Activated CD8-positive, alpha-beta T cell treated with anti-CD3 and anti-CD28 coated beads for 36 hours (primary cell): ENCODE results near the gene CXADR. TPM values are rescaled to one million over a fixed set of nuclear protein-coding genes. Genes with fewer than 3 reads are reported as not detected.

Source experiments
- ATAC-seq: fragments of 200-7000 bp; cut with Tn5 transposase; one replicate; pipeline ENCODE4 v1.10.0; 2021; ENCODE audit warnings: mild to moderate bottlenecking, moderate library complexity
- CTCF ChIA-PET: fragments of 350-600 bp; sonication (Branson Sonifier 250); formaldehyde crosslinking; loops from one replicate; lab custom pipeline; 2021; ENCODE audit warnings: antibody characterized with exemption; lab: Charles Lee
- POLR2A ChIA-PET: fragments of 350-600 bp; sonication (Branson Sonifier 250); formaldehyde crosslinking; loops from one replicate; lab custom pipeline; 2021; ENCODE audit warnings: antibody characterized with exemption; lab: Charles Lee
- DNase-seq: peaks from one replicate; pipeline ENCODE4 v3.0.0-alpha.2; 2020
- H3K27ac Mint-ChIP-seq: one replicate; pipeline ENCODE4 v1.8.0; 2021; ENCODE audit warnings: mild to moderate bottlenecking, mixed read lengths
- H3K27me3 Mint-ChIP-seq: one replicate; pipeline ENCODE4 v1.8.0; 2021; ENCODE audit warnings: mixed read lengths
- H3K36me3 Mint-ChIP-seq: one replicate; pipeline ENCODE4 v1.8.0; 2021; ENCODE audit warnings: low read depth, mixed read lengths
- H3K4me1 Mint-ChIP-seq: one replicate; pipeline ENCODE4 v1.8.0; 2021; ENCODE audit warnings: low read depth, mixed read lengths
- H3K4me3 Mint-ChIP-seq: one replicate; pipeline ENCODE4 v1.8.0; 2021; ENCODE audit warnings: mild to moderate bottlenecking, moderate library complexity, mixed read lengths
- H3K9me3 Mint-ChIP-seq: one replicate; pipeline ENCODE4 v1.8.0; 2021; ENCODE audit warnings: mixed read lengths
- CTCF ChIP-seq: fragments of 200-600 bp; IDR thresholded peaks from one replicate; pipeline ENCODE4 v1.8.0; 2022; ENCODE audit warnings: antibody characterized with exemption, mild to moderate bottlenecking
- intact Hi-C: fragments of 100-400 bp; cut with micrococcal nuclease; formaldehyde crosslinking; loops from one replicate; pipeline ENCODE4 v1.10.0; 2022
- total RNA-seq, 2 experiments: library from RNA; stranded (reverse); gene quantifications; one replicate each; pipeline ENCODE4 v1.2.3, GENCODE V29; 2021

CXADR gene
- total RNA-seq, 2 experiments from 2014 or later = 0.20 to 0.29 TPM

- H3K36me3 Mint-ChIP-seq = no peaks in the 10 kb centered on the region
- DNase-seq (no peak), ATAC-seq (no peak)
- H3K27ac Mint-ChIP-seq = no peak overlapping the region
- intact Hi-C loops = no loop called here
- ChIA-PET CTCF (interaction anchor here (1.0 to 1.5 kb wide), 5 partner anchors 12 to 167 kb away, joined by 3 to 11 read pairs (median 5); no protein-coding TSS in a partner anchor), POLR2A (no interaction called here)
- H3K9me3 Mint-ChIP-seq = no peaks in the 10 kb centered on the region
- H3K4me1 Mint-ChIP-seq = no peaks in the 10 kb centered on the region
- TF ChIP-seq CTCF = no peak
- H3K27me3 Mint-ChIP-seq = no peaks in the 10 kb centered on the region
- H3K4me3 Mint-ChIP-seq = no peak overlapping the region
Observed at GRCh38 chr21:17554120-17554519, 41.3 kb downstream of the CXADR start.

- Mint-ChIP-seq H3K4me1 (no peaks in the 10 kb centered on the region), H3K27ac (no peak overlapping the region), H3K4me3 (no peak overlapping the region), H3K36me3 (no peaks in the 10 kb centered on the region), H3K9me3 (no peaks in the 10 kb centered on the region), H3K27me3 (no peaks in the 10 kb centered on the region)
- intact Hi-C loops = no loop called here
- no peak for TF ChIP-seq CTCF
- ChIA-PET CTCF (interaction anchor here (1.0 to 1.5 kb wide), 5 partner anchors 13 to 168 kb away, joined by 3 to 11 read pairs (median 5); no protein-coding TSS in a partner anchor), POLR2A (no interaction called here)
- DNase-seq = no peak
- ATAC-seq = no peak
Observed at GRCh38 chr21:17554679-17555465, 42.0 kb downstream of the CXADR start.

- no peak overlapping the region for H3K27ac Mint-ChIP-seq
- no peak overlapping the region for H3K4me3 Mint-ChIP-seq
- DNase-seq = no peak
- ATAC-seq = no peak
- TF ChIP-seq CTCF = no peak
- POLR2A ChIA-PET = interaction anchor here (0.6 kb wide), 1 partner anchor 77 kb away, joined by 4 read pairs; no protein-coding TSS in a partner anchor
- no peaks in the 10 kb centered on the region for H3K27me3 Mint-ChIP-seq
- no peaks in the 10 kb centered on the region for H3K36me3 Mint-ChIP-seq
- H3K9me3 Mint-ChIP-seq = no peaks in the 10 kb centered on the region
- CTCF ChIA-PET = interaction anchor here (1.5 kb wide), 1 partner anchor 13 kb away, joined by 3 read pairs; no protein-coding TSS in a partner anchor
- no peaks in the 10 kb centered on the region for H3K4me1 Mint-ChIP-seq
- intact Hi-C loops = no loop called here
Observed at GRCh38 chr21:17560377-17561025, 47.7 kb downstream of the CXADR start.

- no peak for DNase-seq
- CTCF ChIA-PET = interaction anchor here (1.1 kb wide), 1 partner anchor 14 kb away, joined by 4 read pairs; no protein-coding TSS in a partner anchor
- H3K36me3 Mint-ChIP-seq = no peaks in the 10 kb centered on the region
- H3K4me1 Mint-ChIP-seq = no peaks in the 10 kb centered on the region
- no peak for ATAC-seq
- no peaks in the 10 kb centered on the region for H3K9me3 Mint-ChIP-seq
- peaks cover 5% of the 10 kb centered on the region for H3K27me3 Mint-ChIP-seq
- no peak for TF ChIP-seq CTCF
- intact Hi-C loops = no loop called here
- no peak overlapping the region for H3K4me3 Mint-ChIP-seq
- no peak overlapping the region for H3K27ac Mint-ChIP-seq
- POLR2A ChIA-PET = no interaction called here
Observed at GRCh38 chr21:17570786-17571185, 57.9 kb downstream of the CXADR start.

- intact Hi-C loops = no loop called here
- TF ChIP-seq CTCF = no peak
- DNase-seq (no peak), ATAC-seq (no peak)
- H3K36me3 Mint-ChIP-seq = no peaks in the 10 kb centered on the region
- ChIA-PET POLR2A (no interaction called here), CTCF (no interaction called here)
- no peak overlapping the region for H3K27ac Mint-ChIP-seq
- H3K9me3 Mint-ChIP-seq = no peaks in the 10 kb centered on the region
- H3K4me1 Mint-ChIP-seq = no peaks in the 10 kb centered on the region
- no peak overlapping the region for H3K4me3 Mint-ChIP-seq
- peaks cover 5% of the 10 kb centered on the region for H3K27me3 Mint-ChIP-seq
Observed at GRCh38 chr21:17572431-17572830, 59.6 kb downstream of the CXADR start.
